Astrocyte (in vitro differentiated cells and primary cell): Measurements from ENCODE around the gene MRPL53. TPM values are rescaled to one million over a fixed set of nuclear protein-coding genes. Genes with fewer than 3 reads are reported as not detected.
"Not testable (repeated sequence)": the region's sequence is repeated elsewhere in the genome, so short reads cannot be mapped to it uniquely, and the experiment has no call there.

Source experiments
- DNase-seq: peaks from one replicate; pipeline ENCODE4 v3.0.0-alpha.2; 2010; ENCODE audit warnings: low read depth
- FAIRE-seq: peaks from 2 replicates; lab custom pipeline; 2011; peaks lifted over from hg19 to GRCh38; lab: Jason Lieb, UNC
- H2AFZ ChIP-seq: 2 replicates; pipeline ENCODE4 v1.6.0; 2012; ENCODE audit warnings: low read depth, low read length, inconsistent platforms
- H3K27ac ChIP-seq: 2 replicates; pipeline ENCODE4 v1.5.1; 2011; ENCODE audit warnings: low read depth, low read length, inconsistent platforms
- H3K27me3 ChIP-seq: 2 replicates; pipeline ENCODE4 v1.6.0; 2011; ENCODE audit warnings: low read length, inconsistent platforms; ENCODE audit not compliant: insufficient read depth
- H3K36me3 ChIP-seq: 2 replicates; pipeline ENCODE4 v1.5.1; 2011; ENCODE audit warnings: low read length, inconsistent platforms; ENCODE audit not compliant: insufficient read depth
- H3K4me1 ChIP-seq: 2 replicates; pipeline ENCODE4 v1.5.1; 2011; ENCODE audit warnings: low read length, inconsistent platforms; ENCODE audit not compliant: insufficient read depth
- H3K4me2 ChIP-seq: 2 replicates; pipeline ENCODE4 v1.6.0; 2012; ENCODE audit warnings: low read length, inconsistent platforms
- H3K4me3 ChIP-seq: 2 replicates; pipeline ENCODE4 v1.5.1; 2011; ENCODE audit warnings: low read depth, mild to moderate bottlenecking, low read length, inconsistent platforms; ENCODE audit not compliant: insufficient read depth
- H3K79me2 ChIP-seq: 2 replicates; pipeline ENCODE4 v1.6.0; 2012; ENCODE audit warnings: mild to moderate bottlenecking, low read length, inconsistent platforms; ENCODE audit not compliant: insufficient read depth
- H3K9ac ChIP-seq: 2 replicates; pipeline ENCODE4 v1.6.0; 2012; ENCODE audit warnings: mild to moderate bottlenecking, low read length, inconsistent platforms
- H3K9me3 ChIP-seq: 2 replicates; pipeline ENCODE4 v1.5.1; 2012; ENCODE audit warnings: low read depth, mild to moderate bottlenecking, low read length, inconsistent platforms; ENCODE audit not compliant: insufficient read depth
- H4K20me1 ChIP-seq: 2 replicates; pipeline ENCODE4 v1.6.0; 2012; ENCODE audit warnings: low read length, inconsistent platforms; ENCODE audit not compliant: insufficient read depth
- H3K27ac Mint-ChIP-seq: one replicate; pipeline ENCODE4 v1.8.0; 2021; ENCODE audit warnings: mild to moderate bottlenecking, mixed read lengths; ENCODE audit not compliant: unreplicated experiment
- H3K27me3 Mint-ChIP-seq: one replicate; pipeline ENCODE4 v1.8.0; 2021; ENCODE audit warnings: low read depth, mixed read lengths; ENCODE audit not compliant: unreplicated experiment
- H3K36me3 Mint-ChIP-seq: one replicate; pipeline ENCODE4 v1.8.0; 2021; ENCODE audit warnings: low read depth, mixed read lengths; ENCODE audit not compliant: unreplicated experiment
- H3K4me1 Mint-ChIP-seq: one replicate; pipeline ENCODE4 v1.8.0; 2021; ENCODE audit warnings: low read depth, mixed read lengths; ENCODE audit not compliant: unreplicated experiment
- H3K4me3 Mint-ChIP-seq: one replicate; pipeline ENCODE4 v1.8.0; 2021; ENCODE audit warnings: mild to moderate bottlenecking, moderate library complexity, mixed read lengths; ENCODE audit not compliant: unreplicated experiment
- H3K9me3 Mint-ChIP-seq: one replicate; pipeline ENCODE4 v1.8.0; 2021; ENCODE audit warnings: mild to moderate bottlenecking, mixed read lengths; ENCODE audit not compliant: unreplicated experiment
- CTCF ChIP-seq: IDR thresholded peaks from 2 replicates; pipeline ENCODE4 v1.5.1; 2011; ENCODE audit warnings: low read depth, mild to moderate bottlenecking, inconsistent platforms, low read length, moderate library complexity; ENCODE audit not compliant: insufficient read depth
- EZH2 ChIP-seq: IDR thresholded peaks from 2 replicates; pipeline ENCODE4 v1.6.1; 2012; ENCODE audit warnings: mild to moderate bottlenecking, low read length, inconsistent platforms; ENCODE audit not compliant: insufficient read depth
- total RNA-seq: library from RNA; stranded (reverse); gene quantifications from 2 replicates; pipeline ENCODE4 v1.2.1, GENCODE V29; 2021

Gene MRPL53
- total RNA-seq, 1 donor from 2014 or later: 50.6 TPM

GRCh38 chr2:74461187-74462053 is 11.1 kb downstream of the MRPL53 start:
- FAIRE-seq (no peak), DNase-seq (no peak)
- H3K27me3 Mint-ChIP-seq: no peaks in the 10 kb centered on the region
- no peak overlapping the region for H3K27ac Mint-ChIP-seq
- no peak overlapping the region for H3K4me3 ChIP-seq
- peaks cover 20% of the 10 kb centered on the region for H3K4me1 Mint-ChIP-seq
- peaks cover 16% of the 10 kb centered on the region for H4K20me1 ChIP-seq
- no peak overlapping the region for H3K4me2 ChIP-seq
- no peak overlapping the region for H3K9ac ChIP-seq
- H3K36me3 Mint-ChIP-seq: peaks cover 3% of the 10 kb centered on the region
- no peak overlapping the region for H3K27ac ChIP-seq
- H3K4me1 ChIP-seq: peaks cover 17% of the 10 kb centered on the region
- H3K79me2 ChIP-seq: peaks cover 52% of the 10 kb centered on the region
- TF ChIP-seq EZH2 (no peak), CTCF (no peak)
- peaks cover 4% of the 10 kb centered on the region for H3K36me3 ChIP-seq
- H3K4me3 Mint-ChIP-seq: no peak overlapping the region
- H3K27me3 ChIP-seq: no peaks in the 10 kb centered on the region
- no peaks in the 10 kb centered on the region for H3K9me3 Mint-ChIP-seq
- H2AFZ ChIP-seq: no peak overlapping the region
- no peaks in the 10 kb centered on the region for H3K9me3 ChIP-seq

GRCh38 chr2:74460187-74460586 is 12.3 kb downstream of the MRPL53 start:
- not testable (repeated sequence) for H3K9me3 Mint-ChIP-seq, H3K27ac ChIP-seq, FAIRE-seq, H2AFZ ChIP-seq, H3K27me3 Mint-ChIP-seq, H3K36me3 Mint-ChIP-seq, H3K9me3 ChIP-seq, H3K4me3 ChIP-seq, H3K36me3 ChIP-seq, DNase-seq, H3K27me3 ChIP-seq, H3K9ac ChIP-seq
- peak overlapping the region; percentile 95 for H3K4me2 ChIP-seq
- peak overlapping the region; percentile 66 for H3K27ac Mint-ChIP-seq
- peak overlapping the region; percentile 98 for H3K4me3 Mint-ChIP-seq
- H3K79me2 ChIP-seq: peaks cover 49% of the 10 kb centered on the region
- peaks cover 16% of the 10 kb centered on the region for H4K20me1 ChIP-seq
- peaks cover 21% of the 10 kb centered on the region for H3K4me1 ChIP-seq
- H3K4me1 Mint-ChIP-seq: peaks cover 23% of the 10 kb centered on the region

- Mint-ChIP-seq H3K4me3 (peak overlapping the region; percentile 98), H3K27ac (peak overlapping the region; percentile 93), H3K4me1 (peaks cover 24% of the 10 kb centered on the region)
- Histone ChIP-seq H4K20me1 (peaks cover 16% of the 10 kb centered on the region), H3K4me1 (peaks cover 22% of the 10 kb centered on the region), H3K9ac (peak overlapping the region; percentile 89), H3K4me2 (peak overlapping the region; percentile 95), H3K79me2 (peaks cover 46% of the 10 kb centered on the region), H3K4me3 (peak overlapping the region; percentile 90)
- DNase-seq, H3K9me3 Mint-ChIP-seq, H3K36me3 Mint-ChIP-seq, H3K9me3 ChIP-seq, H3K36me3 ChIP-seq, H3K27me3 Mint-ChIP-seq, H3K27me3 ChIP-seq, H2AFZ ChIP-seq, H3K27ac ChIP-seq, FAIRE-seq: not testable (repeated sequence)
These were observed 12.9 kb downstream of the MRPL53 start for GRCh38 chr2:74459503-74460118.
